ENCODE results near the gene ITGAV. TPM values are rescaled to one million over a fixed set of nuclear protein-coding genes. Genes with fewer than 3 reads are reported as not detected.
"Not testable (repeated sequence)": the region's sequence is repeated elsewhere in the genome, so short reads cannot be mapped to it uniquely, and the experiment has no call there.

Gene ITGAV
- total RNA-seq, 1 experiment from 2014 or later = 26.9 TPM

- Histone ChIP-seq H4K91ac (ENCODE audit: insufficient read length, low read depth, low read length) (no peak overlapping the region), H2AK5ac (ENCODE audit: insufficient read length, low read length) (no peak overlapping the region), H3K79me1 (ENCODE audit: insufficient read depth, low read depth, low read length, poor library complexity, severe bottlenecking) (no peaks in the 10 kb centered on the region), H3T11ph (ENCODE audit: low read length) (no peak overlapping the region), H3K23me2 (ENCODE audit: insufficient read length, low read depth, low read length, poor library complexity, severe bottlenecking) (no peaks in the 10 kb centered on the region), H4K20me1 (ENCODE audit: control insufficient read depth, insufficient read depth, insufficient read length) (no peaks in the 10 kb centered on the region), H3K56ac (ENCODE audit: insufficient read length, low read depth, low read length) (no peak overlapping the region), H2AFZ (ENCODE audit: low read length) (no peak overlapping the region), H3K14ac (ENCODE audit: insufficient read depth, low read length) (no peak overlapping the region), H3K18ac (ENCODE audit: insufficient read length, low read depth, low read length) (no peak overlapping the region), H2BK15ac (ENCODE audit: low read depth, low read length) (no peak overlapping the region), H2BK12ac (ENCODE audit: insufficient read length, low read depth, low read length) (no peak overlapping the region), H3K4me1 (ENCODE audit: insufficient read depth, low read length) (no peaks in the 10 kb centered on the region), H4K5ac (ENCODE audit: insufficient read length, low read depth, low read length) (no peak overlapping the region), H3K27ac (ENCODE audit: insufficient read length, low read depth, low read length) (no peak overlapping the region), H3K9ac (ENCODE audit: extremely low read depth, insufficient read length, low read length) (no peak overlapping the region), H3K4ac (ENCODE audit: low read depth, low read length) (no peak overlapping the region), H4K8ac (replicated peaks; ENCODE audit: insufficient read length, low read depth, low read length) (no peak overlapping the region), H2BK20ac (ENCODE audit: low read depth, low read length, poor library complexity, severe bottlenecking) (no peak overlapping the region), H3K79me2 (ENCODE audit: insufficient read depth, low read length) (no peaks in the 10 kb centered on the region), H3K27me3 (ENCODE audit: insufficient read depth, low read length) (no peaks in the 10 kb centered on the region), H2BK120ac (ENCODE audit: low read depth, low read length, poor library complexity, severe bottlenecking) (no peak overlapping the region), H2BK5ac (ENCODE audit: insufficient read length, low read length) (no peak overlapping the region), H3K23ac (ENCODE audit: insufficient read length, low read depth, low read length) (no peak overlapping the region), H3K4me2 (ENCODE audit: insufficient read depth, insufficient read length, low read length) (no peak overlapping the region), H3K9me3 (ENCODE audit: control insufficient read depth, low read depth, low read length) (no peaks in the 10 kb centered on the region)
- no peak for DNase-seq
- peaks cover 0 to 8% (median 5%) of the 10 kb centered on the region in 3 experiments; a peak in 5 of 7 replicates for H3K36me3 Mint-ChIP-seq (ENCODE audit: insufficient read depth in 1 of 3, low read depth in 3 of 3)
- no peaks in the 10 kb centered on the region for H3K27me3 Mint-ChIP-seq (ENCODE audit: low read depth)
- H3K4me1 Mint-ChIP-seq = no peaks in the 10 kb centered on the region
- no peak for TF ChIP-seq CTCF (conservative IDR thresholded peaks at IDR 0.05)
- no peak overlapping the region for H3K27ac Mint-ChIP-seq
- H3K4me3 Mint-ChIP-seq = no peak overlapping the region
- peaks cover 6 to 8% of the 10 kb centered on the region in 2 experiments; a peak in 4 of 5 replicates for H3K9me3 Mint-ChIP-seq
- no CpG with 5 or more reads among the region's 1 CpG for WGBS (ENCODE audit: extremely low coverage, insufficient read length, low lambda C conversion rate)
Observed at GRCh38 chr2:186562209-186562578, 27.7 kb upstream of the ITGAV start.

- not testable (repeated sequence) for H3K14ac ChIP-seq (ENCODE audit: insufficient read depth, low read length); H3K27ac Mint-ChIP-seq; H3K79me1 ChIP-seq (ENCODE audit: insufficient read depth, low read depth, low read length, poor library complexity, severe bottlenecking); H2BK12ac ChIP-seq (ENCODE audit: insufficient read length, low read depth, low read length); H2AFZ ChIP-seq (ENCODE audit: low read length); H3K23me2 ChIP-seq (ENCODE audit: insufficient read length, low read depth, low read length, poor library complexity, severe bottlenecking); H4K5ac ChIP-seq (ENCODE audit: insufficient read length, low read depth, low read length); H3K27me3 ChIP-seq (ENCODE audit: insufficient read depth, low read length); H4K8ac ChIP-seq (replicated peaks; ENCODE audit: insufficient read length, low read depth, low read length); DNase-seq; H4K20me1 ChIP-seq (ENCODE audit: control insufficient read depth, insufficient read depth, insufficient read length); H3K9ac ChIP-seq (ENCODE audit: extremely low read depth, insufficient read length, low read length); H3K23ac ChIP-seq (ENCODE audit: insufficient read length, low read depth, low read length); H2BK15ac ChIP-seq (ENCODE audit: low read depth, low read length); H3K18ac ChIP-seq (ENCODE audit: insufficient read length, low read depth, low read length); H3K4me1 ChIP-seq (ENCODE audit: insufficient read depth, low read length); H2BK5ac ChIP-seq (ENCODE audit: insufficient read length, low read length); H3K4me2 ChIP-seq (ENCODE audit: insufficient read depth, insufficient read length, low read length); H3K56ac ChIP-seq (ENCODE audit: insufficient read length, low read depth, low read length); H3K79me2 ChIP-seq (ENCODE audit: insufficient read depth, low read length); H3K4me3 Mint-ChIP-seq; H3K27me3 Mint-ChIP-seq (ENCODE audit: low read depth); H2BK120ac ChIP-seq (ENCODE audit: low read depth, low read length, poor library complexity, severe bottlenecking); H3K36me3 Mint-ChIP-seq (ENCODE audit: insufficient read depth in 1 of 3, low read depth in 3 of 3); H3K9me3 Mint-ChIP-seq; H3T11ph ChIP-seq (ENCODE audit: low read length); H3K4ac ChIP-seq (ENCODE audit: low read depth, low read length); H3K27ac ChIP-seq (ENCODE audit: insufficient read length, low read depth, low read length); H3K9me3 ChIP-seq (ENCODE audit: control insufficient read depth, low read depth, low read length); H2BK20ac ChIP-seq (ENCODE audit: low read depth, low read length, poor library complexity, severe bottlenecking); H2AK5ac ChIP-seq (ENCODE audit: insufficient read length, low read length); H4K91ac ChIP-seq (ENCODE audit: insufficient read length, low read depth, low read length)
- H3K4me1 Mint-ChIP-seq = peaks cover 12 to 14% of the 10 kb centered on the region in 2 experiments
- WGBS (ENCODE audit: extremely low coverage, insufficient read length, low lambda C conversion rate) = no CpG with 5 or more reads among the region's 1 CpG
Observed at GRCh38 chr2:186568600-186568999, 21.3 kb upstream of the ITGAV start.
